Neural crest cell (in vitro differentiated cells): ENCODE measurements around the gene SPRR1A. TPM values are rescaled to one million over a fixed set of nuclear protein-coding genes. Genes with fewer than 3 reads are reported as not detected.

Experiments used
- DNase-seq: peaks from one replicate; pipeline ENCODE4 v3.0.0; 2021; ENCODE audit warnings: low read depth, mixed read lengths, low spot score
- H3K27ac Mint-ChIP-seq: one replicate; pipeline ENCODE4 v1.8.0; 2021; ENCODE audit warnings: mild to moderate bottlenecking, mixed read lengths; ENCODE audit not compliant: unreplicated experiment
- H3K27me3 Mint-ChIP-seq: 2 replicates; pipeline ENCODE4 v1.8.0; 2021; ENCODE audit warnings: low read depth, mild to moderate bottlenecking, mixed read lengths
- H3K36me3 Mint-ChIP-seq: 2 replicates; pipeline ENCODE4 v1.8.0; 2021; ENCODE audit warnings: low read depth, mild to moderate bottlenecking, mixed read lengths
- H3K4me1 Mint-ChIP-seq: 2 replicates; pipeline ENCODE4 v1.8.0; 2021; ENCODE audit warnings: mixed read lengths
- H3K4me3 Mint-ChIP-seq: one replicate; pipeline ENCODE4 v1.8.0; 2021; ENCODE audit warnings: mild to moderate bottlenecking, mixed read lengths
- H3K9me3 Mint-ChIP-seq: 2 replicates; pipeline ENCODE4 v1.8.0; 2021; ENCODE audit warnings: mixed read lengths
- CTCF ChIP-seq: fragments of 200-600 bp; sonication (generic); conservative IDR thresholded peaks from 2 replicates; pipeline ENCODE4 v1.5.0; 2021; ENCODE audit warnings: antibody characterized with exemption, mild to moderate bottlenecking
- long read RNA-seq: library from polyadenylated mRNA; unstranded; transcript quantifications from one replicate; pipeline ENCODE4 v2.0.0, GENCODE V29; 2020
- total RNA-seq: library from RNA; stranded (reverse); gene quantifications from 2 replicates; pipeline ENCODE4 v1.2.1, GENCODE V29; 2021

The SPRR1A gene, protein sequence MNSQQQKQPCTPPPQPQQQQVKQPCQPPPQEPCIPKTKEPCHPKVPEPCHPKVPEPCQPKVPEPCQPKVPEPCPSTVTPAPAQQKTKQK
- total RNA-seq: not detected in 2 replicates
- long read RNA-seq: 0 reads

DNA sequence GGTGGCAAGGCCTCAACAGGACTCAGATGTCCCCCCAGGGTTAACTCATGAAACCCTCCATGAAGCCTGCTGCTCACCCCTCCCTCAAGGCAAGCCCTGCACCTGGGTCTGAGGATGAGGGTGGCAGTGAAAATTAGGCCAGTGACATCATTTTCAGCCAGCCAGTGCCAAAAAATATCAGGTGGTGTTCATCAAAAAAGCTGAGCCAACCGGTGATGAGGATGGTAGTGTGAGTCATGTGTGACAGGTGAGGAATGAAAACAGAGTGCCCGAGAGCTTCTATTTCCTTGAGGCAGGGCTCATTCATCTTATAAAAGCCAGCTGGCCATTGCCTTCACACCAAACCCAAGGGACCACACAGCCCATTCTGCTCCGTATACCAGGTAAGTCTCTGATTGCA lies at the start of gene SPRR1A:
Gene SPRR1A, plus strand, starts transcription at position 339 of the 400 bp plus-strand sequence. CDS start 1,150 bp downstream, outside the sequence.
- Mint-ChIP-seq H3K27ac (no peak within 1 kb of the TSS), H3K9me3 (no peaks in the 10 kb centered on the region)

GRCh38 chr1:152940614-152941013 lies 43.3 kb upstream of the SPRR1A start:
- Mint-ChIP-seq H3K36me3 (no peaks in the 10 kb centered on the region), H3K4me1 (no peaks in the 10 kb centered on the region), H3K4me3 (no peak overlapping the region), H3K27ac (no peak overlapping the region), H3K9me3 (peaks cover 5% of the 10 kb centered on the region), H3K27me3 (no peaks in the 10 kb centered on the region)
- no peak for TF ChIP-seq CTCF
- DNase-seq: no peak

More for the DNA sequence above, at the start of gene SPRR1A:
- Mint-ChIP-seq H3K27me3 (peaks cover 27% of the 10 kb centered on the region), H3K4me3 (no peak within 1 kb of the TSS), H3K4me1 (no peaks in the 10 kb centered on the region), H3K36me3 (no peaks in the 10 kb centered on the region)
- DNase-seq: no peak
- TF ChIP-seq CTCF: no peak

DNA sequence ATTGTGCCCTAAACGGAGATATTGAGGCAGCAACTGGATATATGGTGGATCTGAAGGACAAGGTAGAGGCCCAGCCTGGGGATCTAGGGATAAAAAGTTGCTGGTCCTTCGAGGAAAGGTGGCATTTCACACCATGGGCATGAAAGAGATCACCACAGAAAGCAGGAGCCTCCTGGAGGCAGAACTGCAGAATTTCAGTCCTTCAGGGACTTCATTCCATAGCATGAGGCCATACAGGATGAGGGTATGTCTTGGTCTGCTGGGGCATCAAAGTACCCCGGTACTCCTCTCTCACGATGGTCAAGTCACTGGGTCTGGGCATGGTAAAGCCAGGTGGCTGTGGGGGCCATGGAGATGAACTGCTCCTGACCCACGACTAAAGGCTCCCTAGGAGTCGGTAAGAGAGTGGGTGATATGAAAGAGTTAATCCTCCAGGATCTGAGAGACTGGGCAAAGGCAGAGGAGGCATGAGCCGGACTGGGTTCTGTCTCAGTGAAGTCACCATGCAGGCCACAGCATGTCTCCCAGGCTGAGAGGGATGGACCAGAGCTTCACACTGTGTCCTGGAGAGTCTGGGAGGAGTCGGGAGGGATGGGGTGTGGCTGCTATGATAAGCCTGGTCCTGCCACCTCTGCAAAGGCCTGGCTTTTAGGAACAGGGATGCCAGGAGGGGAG lies 42.7 kb upstream of the SPRR1A start:
- no peaks in the 10 kb centered on the region for H3K4me1 Mint-ChIP-seq
- DNase-seq: no peak
- no peak overlapping the region for H3K27ac Mint-ChIP-seq
- no peaks in the 10 kb centered on the region for H3K27me3 Mint-ChIP-seq
- TF ChIP-seq CTCF: no peak
- H3K9me3 Mint-ChIP-seq: peaks cover 3% of the 10 kb centered on the region
- no peak overlapping the region for H3K4me3 Mint-ChIP-seq
- H3K36me3 Mint-ChIP-seq: no peaks in the 10 kb centered on the region

- no peak for TF ChIP-seq CTCF
- DNase-seq: no peak
- H3K27ac Mint-ChIP-seq: no peak overlapping the region
- H3K4me3 Mint-ChIP-seq: no peak overlapping the region
- no peaks in the 10 kb centered on the region for H3K27me3 Mint-ChIP-seq
- H3K4me1 Mint-ChIP-seq: no peaks in the 10 kb centered on the region
- H3K9me3 Mint-ChIP-seq: peaks cover 3% of the 10 kb centered on the region
- H3K36me3 Mint-ChIP-seq: no peaks in the 10 kb centered on the region
These were observed 41.7 kb upstream of the SPRR1A start for GRCh38 chr1:152942161-152942560.

GRCh38 chr1:152946248-152946647 lies 37.6 kb upstream of the SPRR1A start:
- no peak for DNase-seq
- no peak for TF ChIP-seq CTCF
- Mint-ChIP-seq H3K4me1 (no peaks in the 10 kb centered on the region), H3K4me3 (no peak overlapping the region), H3K27me3 (peaks cover 8% of the 10 kb centered on the region), H3K27ac (no peak overlapping the region), H3K36me3 (no peaks in the 10 kb centered on the region), H3K9me3 (no peaks in the 10 kb centered on the region)
